CD4-positive, alpha-beta T cell treated with Interleukin-17A for 1 hour (primary cell): ENCODE data around the gene EXOSC7.
"Not testable (repeated sequence)": the region's sequence is repeated elsewhere in the genome, so short reads cannot be mapped to it uniquely, and the experiment has no call there.

ENCODE experiments used
- DNase-seq: peaks from one replicate; pipeline ENCODE4 v3.0.0-alpha.2; 2020

EXOSC7 gene

GRCh38 chr3:45026038-45026437 lies 50.0 kb downstream of the EXOSC7 start, which contains the start of gene CLEC3B:
Gene CLEC3B, plus strand, starts transcription at chr3:45026303. Its CDS starts 60 bp downstream, at chr3:45026363.
- no peak for DNase-seq

GRCh38 chr3:45026957-45027356 lies 50.9 kb downstream of the EXOSC7 start:
- no peak for DNase-seq

- DNase-seq = no peak
These were observed 51.4 kb downstream of the EXOSC7 start for GRCh38 chr3:45027441-45027840.

GRCh38 chr3:45029216-45029615 lies 53.2 kb downstream of the EXOSC7 start:
- no peak for DNase-seq

- DNase-seq = no peak
These were observed 53.6 kb downstream of the EXOSC7 start for GRCh38 chr3:45029661-45030060.

GRCh38 chr3:45031531-45031930 lies 55.5 kb downstream of the EXOSC7 start:
- DNase-seq = no peak

- DNase-seq = no peak
These were observed 56.1 kb downstream of the EXOSC7 start for GRCh38 chr3:45032113-45032512.

- no peak for DNase-seq
These were observed 57.7 kb downstream of the EXOSC7 start for GRCh38 chr3:45033791-45034190.

- peak; percentile 10 for DNase-seq
These were observed 58.7 kb downstream of the EXOSC7 start for GRCh38 chr3:45034612-45035252.

- DNase-seq = no peak
These were observed 59.6 kb downstream of the EXOSC7 start for GRCh38 chr3:45035441-45036301.

- DNase-seq = peak; percentile 95
These were observed 61.8 kb downstream of the EXOSC7 start for GRCh38 chr3:45037720-45038455.

- no peak for DNase-seq
These were observed 65.6 kb downstream of the EXOSC7 start for GRCh38 chr3:45041666-45042065.

GRCh38 chr3:45042162-45042561 lies 66.1 kb downstream of the EXOSC7 start:
- no peak for DNase-seq

- DNase-seq = no peak
These were observed 67.8 kb downstream of the EXOSC7 start for GRCh38 chr3:45043728-45044299.

- DNase-seq = no peak
These were observed 72.2 kb downstream of the EXOSC7 start for GRCh38 chr3:45048244-45048643.

GRCh38 chr3:45049807-45050206 lies 73.8 kb downstream of the EXOSC7 start:
- no peak for DNase-seq

- DNase-seq = no peak
These were observed 75.6 kb downstream of the EXOSC7 start for GRCh38 chr3:45051685-45052084.

- DNase-seq = not testable (repeated sequence)
These were observed 77.8 kb downstream of the EXOSC7 start for GRCh38 chr3:45053805-45054195.

GRCh38 chr3:45054196-45054857 lies 78.3 kb downstream of the EXOSC7 start:
- no peak for DNase-seq

GRCh38 chr3:45055032-45055410 lies 79.0 kb downstream of the EXOSC7 start:
- no peak for DNase-seq

GRCh38 chr3:45055411-45056143 lies 79.5 kb downstream of the EXOSC7 start:
- DNase-seq = peak; percentile 12
